Neural progenitor cell (in vitro differentiated cells): ENCODE data around the gene NPW.

Experiments used
- CTCF ChIP-seq: fragments of 200-600 bp; sonication (generic); IDR thresholded peaks from 2 replicates; pipeline ENCODE4 v1.5.1; 2017; ENCODE audit warnings: antibody characterized with exemption, mild to moderate bottlenecking
- EZH2 ChIP-seq: fragments of 200-600 bp; sonication (generic); IDR thresholded peaks from 2 replicates; pipeline ENCODE4 v1.6.1; 2017; ENCODE audit warnings: antibody characterized with exemption, mild to moderate bottlenecking, moderate library complexity

GRCh38 chr16:2037115-2037514, 17.5 kb downstream of the NPW start:
- no peak for TF ChIP-seq CTCF
- TF ChIP-seq EZH2, result no peak
